ENCODE data around the gene PPM1N.

Gene PPM1N

DNA sequence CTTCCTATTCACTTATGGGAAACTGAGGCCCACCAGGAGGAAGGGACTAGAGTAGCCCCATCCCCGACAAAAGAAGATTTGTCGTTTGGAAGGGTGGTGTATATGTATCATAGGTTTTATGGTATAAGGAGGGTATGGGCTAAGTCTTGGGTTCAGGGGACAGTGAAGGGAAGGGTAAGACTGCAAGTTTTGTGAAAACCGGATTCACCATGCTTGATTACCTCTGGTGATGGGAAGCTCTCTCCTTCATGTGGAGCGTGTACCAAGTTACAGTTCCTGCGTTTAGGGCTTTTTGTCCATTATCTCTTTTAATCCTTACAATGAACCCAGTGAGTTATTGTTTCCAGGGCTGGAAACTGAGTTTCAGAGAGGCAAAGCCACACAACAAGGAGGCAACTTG lies 12.8 kb downstream of the PPM1N start:
- no peak for DNase-seq (ENCODE audit: low read depth)
- no peak overlapping the region for H3K4me3 ChIP-seq (ENCODE audit: low read length)
- no peak for TF ChIP-seq CTCF (conservative IDR thresholded peaks at IDR 0.05; ENCODE audit: low read length)

- no peak overlapping the region for H3K4me3 ChIP-seq (ENCODE audit: low read length)
- no peak for TF ChIP-seq CTCF (conservative IDR thresholded peaks at IDR 0.05; ENCODE audit: low read length)
- no peak for DNase-seq (ENCODE audit: low read depth)
Measured at GRCh38 chr19:45512881-45513483, 14.7 kb downstream of the PPM1N start.

DNA sequence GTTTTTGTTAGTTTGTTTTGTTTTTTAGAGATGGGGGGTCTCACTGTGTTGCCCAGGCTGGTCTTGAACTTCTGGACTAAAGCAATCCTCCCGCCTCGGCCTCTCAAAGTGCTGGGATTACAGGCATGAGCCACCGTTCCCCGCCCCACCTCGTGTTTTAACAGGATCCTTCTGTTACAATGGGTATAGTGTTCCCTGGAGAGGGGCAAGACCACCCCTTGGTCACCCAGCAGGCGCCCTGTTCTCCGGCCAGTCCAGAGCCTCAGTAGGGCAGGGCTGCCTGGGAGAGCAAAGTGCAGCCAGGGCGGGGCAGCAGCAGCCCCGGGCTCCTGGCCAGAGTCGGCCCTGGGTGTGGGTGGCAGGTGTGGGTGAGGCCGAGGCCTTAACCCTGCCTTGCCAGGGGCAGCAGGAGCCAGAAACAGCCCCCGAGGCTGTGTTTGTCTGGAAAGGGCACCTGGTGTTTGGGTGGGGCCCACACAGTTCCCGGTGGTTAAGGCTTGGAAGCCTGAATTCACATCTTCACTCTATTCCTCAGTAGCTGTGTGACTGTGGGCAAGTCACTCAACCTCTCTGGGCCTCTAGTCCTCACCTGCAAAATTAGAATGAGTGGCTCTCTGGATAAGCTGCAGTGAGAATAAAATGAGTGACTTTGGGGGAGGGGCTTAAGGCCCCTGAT lies 16.3 kb downstream of the PPM1N start:
- no peak overlapping the region for H3K4me3 ChIP-seq (ENCODE audit: low read length)

GRCh38 chr19:45515081-45515624 lies 16.9 kb downstream of the PPM1N start:
- H3K4me3 ChIP-seq (ENCODE audit: low read length) = no peak overlapping the region
- no peak for TF ChIP-seq CTCF (conservative IDR thresholded peaks at IDR 0.05; ENCODE audit: low read length)
- no peak for DNase-seq (ENCODE audit: low read depth)

More for the DNA sequence above, 16.3 kb downstream of the PPM1N start:
- TF ChIP-seq CTCF (conservative IDR thresholded peaks at IDR 0.05; ENCODE audit: low read length) = no peak
- no peak for DNase-seq (ENCODE audit: low read depth)

DNA sequence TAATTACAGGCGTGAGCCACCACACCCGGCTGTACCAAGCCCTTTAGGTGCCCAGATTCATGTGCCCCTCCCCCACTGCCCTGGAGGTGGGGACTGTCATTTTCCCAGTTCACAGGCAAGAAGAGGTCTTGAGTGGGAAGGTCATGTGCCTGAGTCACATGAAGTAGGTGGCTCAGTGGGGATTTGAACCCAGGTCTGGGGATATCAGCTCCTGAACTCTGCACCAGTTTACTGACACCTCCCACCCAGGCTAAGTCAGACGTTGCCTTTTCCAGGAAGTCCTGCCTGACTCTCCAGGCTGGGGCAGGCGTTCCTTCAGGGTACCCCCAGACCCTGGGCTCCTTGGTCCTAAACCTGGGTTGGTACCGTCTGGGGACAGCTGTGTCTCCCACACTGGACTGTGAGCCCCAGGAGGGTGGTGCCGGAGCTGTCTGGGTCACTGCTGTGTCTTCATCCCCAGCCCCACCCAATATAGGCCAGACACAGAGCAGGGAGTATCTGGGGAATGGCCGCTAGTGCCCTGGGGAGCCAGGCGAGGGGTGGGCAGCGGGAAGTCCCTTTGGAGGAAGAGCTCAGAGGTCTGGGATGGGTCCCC lies 17.7 kb downstream of the PPM1N start:
- no peak for TF ChIP-seq CTCF (conservative IDR thresholded peaks at IDR 0.05; ENCODE audit: low read length)
- no peak overlapping the region for H3K4me3 ChIP-seq (ENCODE audit: low read length)
- DNase-seq (ENCODE audit: low read depth) = no peak

- TF ChIP-seq CTCF (conservative IDR thresholded peaks at IDR 0.05; ENCODE audit: low read length) = no peak
Measured at GRCh38 chr19:45517238-45517637, 19.0 kb downstream of the PPM1N start.

More at GRCh38 chr19:45517238-45517637, 19.0 kb downstream of the PPM1N start:
- no peak overlapping the region for H3K4me3 ChIP-seq (ENCODE audit: low read length)
- DNase-seq (ENCODE audit: low read depth) = no peak
